ENCODE measurements around the gene CLBA1.

GRCh38 chr14:104977681-104978653 is 7.6 kb upstream of the CLBA1 start, which contains the start of gene AHNAK2:
- TF ChIP-seq ZNF558 (tag by site-specific recombination; IDR thresholded peaks at IDR 0.05) (no peak), ZNF114 (tag by site-specific recombination; IDR thresholded peaks at IDR 0.05) (no peak), ZNF629 (tag by site-specific recombination; IDR thresholded peaks at IDR 0.05) (no peak)
